T-cell (primary cell): ENCODE data around the gene CACNG4. TPM values are rescaled to one million over a fixed set of nuclear protein-coding genes. Genes with fewer than 3 reads are reported as not detected.

Source experiments
- ATAC-seq, 4 experiments: fragments of 200-7000 bp in 3 of 4; fragments of 150-1000 bp in 1 of 4; cut with Tn5 transposase; replicated peaks in 1 of 4; 1 replicate in 3 of 4; 2 replicates in 1 of 4; pipeline ENCODE4 v1.10.0; 2021; ENCODE audit warnings: moderate library complexity in 3 of 4, mild to moderate bottlenecking in 2 of 4, moderate number of reproducible peaks in 1 of 4
- CTCF ChIA-PET, 2 donors: fragments of 300-600 bp; sonication (Branson Sonifier 250); formaldehyde crosslinking; loops; one replicate each; lab custom pipeline; 2022; ENCODE audit warnings: antibody characterized with exemption in 2 of 2; lab: Charles Lee
- POLR2A ChIA-PET, 2 donors: fragments of 300-600 bp; sonication (Branson Sonifier 250); formaldehyde crosslinking; loops; one replicate each; lab custom pipeline; 2022; ENCODE audit warnings: antibody characterized with exemption in 2 of 2; lab: Charles Lee
- DNase-seq, 35 experiments: peaks; one replicate each; pipeline versions ENCODE4 v3.0.0 to v3.0.0-alpha.2; 2013 to 2023
- H3K27ac ChIP-seq: one replicate; pipeline ENCODE4 v1.5.1; 2013; ENCODE audit warnings: low read length
- H3K27me3 ChIP-seq, 2 experiments: replicated peaks in 1 of 2; 1 replicate in 1 of 2; 2 replicates in 1 of 2; pipeline versions ENCODE4 v1.6.1 to v1.7.0; 2013; ENCODE audit warnings: low read length in 1 of 2, mixed read lengths in 1 of 2; ENCODE audit not compliant: control insufficient read depth in 2 of 2, insufficient read depth in 2 of 2; ENCODE audit errors: extremely low read depth in 1 of 2
- H3K36me3 ChIP-seq, 2 donors: 1 replicate in 1 of 2; 2 replicates in 1 of 2; pipeline versions ENCODE4 v1.6.1 to v1.7.0; 2013; ENCODE audit warnings: low read length in 1 of 2; ENCODE audit not compliant: control insufficient read depth in 2 of 2, insufficient read depth in 1 of 2; ENCODE audit errors: extremely low read depth in 1 of 2
- H3K4me1 ChIP-seq, 2 experiments: 1 replicate in 1 of 2; 2 replicates in 1 of 2; pipeline versions ENCODE4 v1.6.1 to v1.7.0; 2013; ENCODE audit warnings: low read length in 2 of 2, mixed read lengths in 1 of 2; ENCODE audit not compliant: insufficient read depth in 2 of 2, control insufficient read depth in 1 of 2; ENCODE audit errors: extremely low read depth in 1 of 2
- H3K4me3 ChIP-seq, 2 donors: 1 replicate in 1 of 2; 2 replicates in 1 of 2; pipeline versions ENCODE4 v1.5.1 to v1.7.0; 2013; ENCODE audit warnings: mild to moderate bottlenecking in 2 of 2, low read length in 1 of 2, moderate library complexity in 1 of 2; ENCODE audit not compliant: control insufficient read depth in 1 of 2; ENCODE audit errors: extremely low read depth in 1 of 2
- H3K9me3 ChIP-seq: 2 replicates; pipeline ENCODE4 v1.7.0; 2013
- H3K27ac Mint-ChIP-seq, 2 donors: one replicate each; pipeline ENCODE4 v1.8.0; 2020 to 2021; ENCODE audit warnings: mild to moderate bottlenecking in 2 of 2, mixed read lengths in 2 of 2
- H3K27me3 Mint-ChIP-seq, 2 donors: one replicate each; pipeline ENCODE4 v1.8.0; 2021 to 2022; ENCODE audit warnings: mixed read lengths in 2 of 2
- H3K36me3 Mint-ChIP-seq: one replicate; pipeline ENCODE4 v1.8.0; 2021; ENCODE audit warnings: mixed read lengths
- H3K4me1 Mint-ChIP-seq, 3 donors: one replicate each; pipeline ENCODE4 v1.8.0; 2020 to 2022; ENCODE audit warnings: mixed read lengths in 3 of 3, mild to moderate bottlenecking in 1 of 3
- H3K4me3 Mint-ChIP-seq, 3 donors: one replicate each; pipeline ENCODE4 v1.8.0; 2020 to 2022; ENCODE audit warnings: mild to moderate bottlenecking in 3 of 3, mixed read lengths in 3 of 3, moderate library complexity in 3 of 3
- H3K9me3 Mint-ChIP-seq, 3 donors: one replicate each; pipeline ENCODE4 v1.8.0; 2020 to 2022; ENCODE audit warnings: mixed read lengths in 3 of 3
- WGBS: methylation state at CpG from one replicate; pipeline ENCODE4 v1.1.5; 2013; ENCODE audit warnings: missing lambda C conversion rate; ENCODE audit not compliant: insufficient coverage; 5-methylcytosine and 5-hydroxymethylcytosine counted together
- total RNA-seq, 35 experiments: library from RNA in 6 of 35; stranded (reverse) in 6 of 35; fragments of 120-200 nt in 1 of 35; gene quantifications; one replicate each; pipeline versions ENCODE4 v1.2.1 to v1.2.4 and lab custom pipeline; 2013 to 2026

CACNG4 gene
- total RNA-seq, 5 donors from 2014 or later (not counting 1 experiment from before 2014, with no cell fraction given) = 0.06 to 0.20 (median 0.13) TPM; not detected in 2

- no peak overlapping the region for H3K4me3 Mint-ChIP-seq
- 81% methylated on average over 10 of the region's 12 CpGs for WGBS
- ATAC-seq (no peak), DNase-seq (no peak)
- H3K4me1 ChIP-seq = no peaks in the 10 kb centered on the region
- H3K36me3 Mint-ChIP-seq = no peaks in the 10 kb centered on the region
- ChIA-PET POLR2A (no interaction called here), CTCF (no interaction called here)
- H3K9me3 ChIP-seq = no peaks in the 10 kb centered on the region
- H3K27me3 Mint-ChIP-seq = peaks cover 19 to 35% of the 10 kb centered on the region in 2 donors
- H3K4me1 Mint-ChIP-seq = no peaks in the 10 kb centered on the region
- no peak overlapping the region for H3K4me3 ChIP-seq
- no peaks in the 10 kb centered on the region for H3K36me3 ChIP-seq
- no peaks in the 10 kb centered on the region for H3K9me3 Mint-ChIP-seq
- peaks cover 0 to 34% of the 10 kb centered on the region in 2 experiments for H3K27me3 ChIP-seq
- H3K27ac Mint-ChIP-seq = no peak overlapping the region
- no peak overlapping the region for H3K27ac ChIP-seq
Observed at GRCh38 chr17:66994930-66995535, 30.5 kb downstream of the CACNG4 start.

- POLR2A ChIA-PET = no interaction called here
Observed at GRCh38 chr17:66995944-66996343, 31.4 kb downstream of the CACNG4 start.

GRCh38 chr17:66996926-66997325 is 32.4 kb downstream of the CACNG4 start:
- no peaks in the 10 kb centered on the region for H3K4me1 Mint-ChIP-seq
- Histone ChIP-seq H3K4me1 (no peaks in the 10 kb centered on the region), H3K36me3 (no peaks in the 10 kb centered on the region), H3K27me3 (peaks cover 0 to 34% of the 10 kb centered on the region in 2 experiments), H3K9me3 (no peaks in the 10 kb centered on the region), H3K27ac (no peak overlapping the region), H3K4me3 (no peak overlapping the region)
- POLR2A ChIA-PET = no interaction called here
- CTCF ChIA-PET = no interaction called here
- peaks cover 10 to 25% of the 10 kb centered on the region in 2 donors for H3K27me3 Mint-ChIP-seq
- H3K4me3 Mint-ChIP-seq = no peak overlapping the region
- H3K27ac Mint-ChIP-seq = no peak overlapping the region
- ATAC-seq (no peak), DNase-seq (no peak)
- 84% methylated on average over 5 of the region's 5 CpGs for WGBS
- no peaks in the 10 kb centered on the region for H3K36me3 Mint-ChIP-seq
- H3K9me3 Mint-ChIP-seq = no peaks in the 10 kb centered on the region

More at GRCh38 chr17:66995944-66996343, 31.4 kb downstream of the CACNG4 start:
- Histone ChIP-seq H3K36me3 (no peaks in the 10 kb centered on the region), H3K9me3 (no peaks in the 10 kb centered on the region), H3K4me3 (no peak overlapping the region), H3K4me1 (no peaks in the 10 kb centered on the region), H3K27ac (no peak overlapping the region), H3K27me3 (peaks cover 0 to 37% of the 10 kb centered on the region in 2 experiments)
- ATAC-seq (no peak), DNase-seq (no peak)
- 92% methylated on average over 2 of the region's 7 CpGs for WGBS
- Mint-ChIP-seq H3K27ac (no peak overlapping the region), H3K36me3 (no peaks in the 10 kb centered on the region), H3K9me3 (no peaks in the 10 kb centered on the region), H3K4me3 (no peak overlapping the region), H3K4me1 (no peaks in the 10 kb centered on the region), H3K27me3 (peaks cover 17 to 33% of the 10 kb centered on the region in 2 donors)
- CTCF ChIA-PET = no interaction called here

- Histone ChIP-seq H3K27ac (no peak overlapping the region), H3K4me3 (no peak overlapping the region), H3K9me3 (no peaks in the 10 kb centered on the region), H3K36me3 (no peaks in the 10 kb centered on the region), H3K4me1 (no peaks in the 10 kb centered on the region), H3K27me3 (peaks cover 0 to 50% of the 10 kb centered on the region in 2 experiments)
- DNase-seq (no peak), ATAC-seq (no peak)
- Mint-ChIP-seq H3K4me3 (no peak overlapping the region), H3K27me3 (peaks cover 15 to 19% of the 10 kb centered on the region in 2 donors), H3K9me3 (peaks cover 0 to 4% (median 0%) of the 10 kb centered on the region in 3 donors), H3K27ac (no peak overlapping the region), H3K36me3 (no peaks in the 10 kb centered on the region), H3K4me1 (no peaks in the 10 kb centered on the region)
- CTCF ChIA-PET = interaction anchor here in 1 of 2 donors (0.8 kb wide), 1 partner anchor 135 kb away, joined by 3 read pairs; no protein-coding TSS in a partner anchor
- WGBS = no CpG with 5 or more reads among the region's 2 CpGs
- POLR2A ChIA-PET = interaction anchor here in 1 of 2 donors (0.6 kb wide), 1 partner anchor 240 kb away, joined by 3 read pairs; no protein-coding TSS in a partner anchor
Observed at GRCh38 chr17:67003231-67003630, 38.7 kb downstream of the CACNG4 start.

- no peaks in the 10 kb centered on the region for H3K4me1 Mint-ChIP-seq
- ChIA-PET CTCF (no interaction called here), POLR2A (no interaction called here)
- ATAC-seq (no peak), DNase-seq (no peak)
- no peak overlapping the region for H3K27ac Mint-ChIP-seq
- no peaks in the 10 kb centered on the region for H3K36me3 Mint-ChIP-seq
- H3K4me1 ChIP-seq = no peaks in the 10 kb centered on the region
- peaks cover 0 to 48% of the 10 kb centered on the region in 2 experiments for H3K27me3 ChIP-seq
- 77% methylated on average over 4 of the region's 11 CpGs for WGBS
- no peak overlapping the region for H3K4me3 Mint-ChIP-seq
- no peak overlapping the region for H3K4me3 ChIP-seq
- no peaks in the 10 kb centered on the region for H3K36me3 ChIP-seq
- peaks cover 15 to 19% of the 10 kb centered on the region in 2 donors for H3K27me3 Mint-ChIP-seq
- H3K9me3 ChIP-seq = no peaks in the 10 kb centered on the region
- peaks cover 0 to 8% (median 0%) of the 10 kb centered on the region in 3 donors for H3K9me3 Mint-ChIP-seq
- no peak overlapping the region for H3K27ac ChIP-seq
Observed at GRCh38 chr17:67004181-67004580, 39.7 kb downstream of the CACNG4 start.

- POLR2A ChIA-PET = no interaction called here
- WGBS = 100% methylated on average over 2 of the region's 6 CpGs
- peaks cover 0 to 8% (median 6%) of the 10 kb centered on the region in 3 donors for H3K9me3 Mint-ChIP-seq
Observed at GRCh38 chr17:67007266-67007665, 42.8 kb downstream of the CACNG4 start.

More at GRCh38 chr17:67007266-67007665, 42.8 kb downstream of the CACNG4 start:
- Mint-ChIP-seq H3K4me1 (no peaks in the 10 kb centered on the region), H3K36me3 (no peaks in the 10 kb centered on the region), H3K4me3 (no peak overlapping the region), H3K27ac (no peak overlapping the region), H3K27me3 (peaks cover 19 to 27% of the 10 kb centered on the region in 2 donors)
- Histone ChIP-seq H3K36me3 (no peaks in the 10 kb centered on the region), H3K9me3 (no peaks in the 10 kb centered on the region), H3K27me3 (peaks cover 0 to 39% of the 10 kb centered on the region in 2 experiments), H3K4me3 (no peak overlapping the region), H3K27ac (no peak overlapping the region), H3K4me1 (no peaks in the 10 kb centered on the region)
- ATAC-seq (no peak), DNase-seq (no peak)
- CTCF ChIA-PET = no interaction called here
